PC-9 (cell line): ENCODE results near the gene TAS2R40. TPM values are rescaled to one million over a fixed set of nuclear protein-coding genes. Genes with fewer than 3 reads are reported as not detected.

Experiments
- BruUV-seq: library from RNA; stranded (reverse); fragments of 400-500 nt; replicated peaks from 2 replicates; lab custom pipeline; 2021; lab: Mats Ljungman, UMichigan
- CTCF ChIA-PET: fragments of 300-600 bp; sonication (Branson Sonifier 250); formaldehyde crosslinking; loops from one replicate; lab custom pipeline; 2022; ENCODE audit warnings: antibody characterized with exemption; lab: Charles Lee
- POLR2A ChIA-PET: fragments of 300-600 bp; sonication (Branson Sonifier 250); formaldehyde crosslinking; loops from one replicate; lab custom pipeline; 2022; ENCODE audit warnings: antibody characterized with exemption; ENCODE audit not compliant: unreplicated experiment; lab: Charles Lee
- DNase-seq, 2 experiments: peaks; one replicate each; pipeline versions ENCODE4 v3.0.0 to v3.0.0-alpha.2; 2015 to 2022; ENCODE audit warnings: mixed read lengths in 1 of 2
- H2AFZ ChIP-seq: fragments of 200-600 bp; sonication (generic); 2 replicates; pipeline ENCODE4 v1.8.1; 2017; ENCODE audit warnings: antibody characterized with exemption
- H3F3A ChIP-seq: fragments of 200-600 bp; sonication (generic); 2 replicates; pipeline ENCODE4 v1.8.1; 2017; ENCODE audit warnings: antibody characterized with exemption, mild to moderate bottlenecking, low read depth; ENCODE audit not compliant: insufficient read depth
- H3K27ac ChIP-seq: fragments of 200-600 bp; sonication (generic); 2 replicates; pipeline ENCODE4 v1.6.1; 2016; ENCODE audit warnings: mixed run types
- H3K27me3 ChIP-seq: fragments of 200-600 bp; sonication (generic); 2 replicates; pipeline ENCODE4 v1.6.1; 2016; ENCODE audit warnings: low read depth, mixed run types; ENCODE audit not compliant: insufficient read depth
- H3K36me3 ChIP-seq: fragments of 200-600 bp; sonication (generic); 2 replicates; pipeline ENCODE4 v1.6.1; 2016; ENCODE audit warnings: low read depth, mixed run types
- H3K4me1 ChIP-seq: fragments of 200-600 bp; sonication (generic); replicated peaks from 2 replicates; pipeline ENCODE4 v1.6.1; 2016; ENCODE audit warnings: mixed run types; ENCODE audit not compliant: insufficient read depth
- H3K4me2 ChIP-seq: fragments of 200-600 bp; sonication (generic); 2 replicates; pipeline ENCODE4 v1.6.1; 2017; ENCODE audit warnings: mixed run types
- H3K4me3 ChIP-seq: fragments of 200-600 bp; sonication (generic); 2 replicates; pipeline ENCODE4 v1.6.1; 2016; ENCODE audit warnings: mixed run types
- H3K79me2 ChIP-seq: fragments of 200-600 bp; sonication (generic); 2 replicates; pipeline ENCODE4 v1.6.1; 2017; ENCODE audit warnings: low read depth, mixed run types
- H3K9me2 ChIP-seq: fragments of 200-600 bp; sonication (generic); 2 replicates; pipeline ENCODE4 v1.8.1; 2017; ENCODE audit warnings: mild to moderate bottlenecking; ENCODE audit not compliant: insufficient read depth
- H3K9me3 ChIP-seq: fragments of 200-600 bp; sonication (generic); 2 replicates; pipeline ENCODE4 v1.8.1; 2016; ENCODE audit warnings: low read depth; ENCODE audit not compliant: insufficient read depth
- H4K20me1 ChIP-seq: fragments of 200-600 bp; sonication (generic); 2 replicates; pipeline ENCODE4 v1.8.1; 2017; ENCODE audit not compliant: insufficient read depth
- EZH2 ChIP-seq: fragments of 200-600 bp; sonication (generic); IDR thresholded peaks from 2 replicates; pipeline ENCODE4 v1.8.0; 2017; ENCODE audit warnings: antibody characterized with exemption, low read depth
- intact Hi-C: fragments of 100-400 bp; cut with micrococcal nuclease; formaldehyde crosslinking; loops from one replicate; pipeline ENCODE4 v1.10.0; 2022; ENCODE audit not compliant: unreplicated experiment
- total RNA-seq: library from RNA; stranded (reverse); gene quantifications from 2 replicates; pipeline ENCODE4 v1.2.3, GENCODE V29; 2021
- TF ChIP-seq, protein P1 (sequence below): fragments of 200-600 bp; sonication (generic); conservative IDR thresholded peaks from 2 replicates; pipeline ENCODE4 v1.6.1; 2017; ENCODE audit warnings: mixed run types, antibody characterized with exemption, mild to moderate bottlenecking, moderate library complexity

Gene TAS2R40
- total RNA-seq, 1 experiment from 2014 or later, result not detected

DNA sequence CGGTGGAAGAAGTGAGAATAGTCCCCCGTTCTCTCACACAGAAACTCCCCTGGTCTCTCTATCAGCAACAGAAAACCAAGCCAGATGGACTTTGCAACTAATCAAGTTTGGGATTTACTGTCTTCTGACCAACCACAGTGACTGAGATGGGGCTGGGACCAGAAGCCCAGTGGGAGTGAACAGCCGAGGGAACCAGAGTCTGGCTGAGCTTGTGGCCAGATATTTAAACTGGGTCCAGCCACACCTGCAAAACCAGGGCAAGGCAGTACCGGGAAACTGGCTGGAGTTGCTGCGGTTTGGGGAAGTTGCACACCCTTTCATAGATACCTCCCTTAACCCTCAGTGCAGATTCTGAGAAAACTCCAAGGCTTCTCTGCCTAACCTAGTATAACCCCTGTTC is 47.4 kb downstream of the TAS2R40 start:
- Histone ChIP-seq H3K79me2 (peaks cover 21% of the 10 kb centered on the region), H3F3A (peaks cover 32% of the 10 kb centered on the region), H3K9me2 (no peaks in the 10 kb centered on the region), H3K4me3 (no peak overlapping the region), H4K20me1 (no peaks in the 10 kb centered on the region), H3K9me3 (no peaks in the 10 kb centered on the region), H3K27ac (no peak overlapping the region), H3K4me2 (no peak overlapping the region), H3K36me3 (peaks cover 35% of the 10 kb centered on the region), H3K27me3 (no peaks in the 10 kb centered on the region), H2AFZ (no peak overlapping the region), H3K4me1 (peaks cover 14% of the 10 kb centered on the region)
- intact Hi-C loops, result no loop called here
- BruUV-seq, result no TSS peak
- ChIA-PET POLR2A (interaction anchor here (0.6 kb wide), 2 partner anchors 10 to 16 kb away, joined by 3 read pairs; no protein-coding TSS in a partner anchor), CTCF (interaction anchor here (0.5 kb wide), 1 partner anchor 22 kb away, joined by 4 read pairs; no protein-coding TSS in a partner anchor)
- TF ChIP-seq, protein P1, sequence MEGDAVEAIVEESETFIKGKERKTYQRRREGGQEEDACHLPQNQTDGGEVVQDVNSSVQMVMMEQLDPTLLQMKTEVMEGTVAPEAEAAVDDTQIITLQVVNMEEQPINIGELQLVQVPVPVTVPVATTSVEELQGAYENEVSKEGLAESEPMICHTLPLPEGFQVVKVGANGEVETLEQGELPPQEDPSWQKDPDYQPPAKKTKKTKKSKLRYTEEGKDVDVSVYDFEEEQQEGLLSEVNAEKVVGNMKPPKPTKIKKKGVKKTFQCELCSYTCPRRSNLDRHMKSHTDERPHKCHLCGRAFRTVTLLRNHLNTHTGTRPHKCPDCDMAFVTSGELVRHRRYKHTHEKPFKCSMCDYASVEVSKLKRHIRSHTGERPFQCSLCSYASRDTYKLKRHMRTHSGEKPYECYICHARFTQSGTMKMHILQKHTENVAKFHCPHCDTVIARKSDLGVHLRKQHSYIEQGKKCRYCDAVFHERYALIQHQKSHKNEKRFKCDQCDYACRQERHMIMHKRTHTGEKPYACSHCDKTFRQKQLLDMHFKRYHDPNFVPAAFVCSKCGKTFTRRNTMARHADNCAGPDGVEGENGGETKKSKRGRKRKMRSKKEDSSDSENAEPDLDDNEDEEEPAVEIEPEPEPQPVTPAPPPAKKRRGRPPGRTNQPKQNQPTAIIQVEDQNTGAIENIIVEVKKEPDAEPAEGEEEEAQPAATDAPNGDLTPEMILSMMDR, result no peak
- no peak for TF ChIP-seq EZH2
- no peak for DNase-seq

DNA sequence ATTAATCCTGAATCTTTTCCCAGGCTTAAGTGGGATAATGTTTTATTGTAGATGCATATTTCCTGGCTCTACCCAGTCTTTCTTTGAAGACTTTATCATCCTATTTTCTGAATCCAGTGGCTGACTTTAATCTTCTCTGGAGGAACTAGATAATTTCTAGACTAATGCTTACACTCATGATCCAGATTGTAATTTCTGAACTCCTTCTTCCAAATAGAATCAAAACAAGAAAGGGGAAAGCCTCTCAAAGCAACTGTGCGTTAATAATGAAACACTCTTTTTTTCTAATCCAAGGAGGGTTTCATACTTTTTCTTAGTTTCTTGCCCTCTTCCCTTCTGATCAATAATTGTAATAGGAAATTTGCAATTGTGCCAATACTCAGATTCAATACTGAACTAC is 49.4 kb downstream of the TAS2R40 start:
- Histone ChIP-seq H3K4me3 (no peak overlapping the region), H3K9me3 (no peaks in the 10 kb centered on the region), H3K36me3 (peaks cover 24% of the 10 kb centered on the region), H3K27me3 (no peaks in the 10 kb centered on the region), H4K20me1 (no peaks in the 10 kb centered on the region), H3F3A (peaks cover 22% of the 10 kb centered on the region), H3K79me2 (peaks cover 1% of the 10 kb centered on the region), H3K27ac (no peak overlapping the region), H3K4me1 (no peaks in the 10 kb centered on the region), H2AFZ (no peak overlapping the region), H3K9me2 (no peaks in the 10 kb centered on the region), H3K4me2 (no peak overlapping the region)
- DNase-seq, result no peak
- intact Hi-C loops, result no loop called here
- TF ChIP-seq, protein P1, result no peak
- no peak for TF ChIP-seq EZH2
- CTCF ChIA-PET, result interaction anchor here (0.6 kb wide), 1 partner anchor 31 kb away, joined by 4 read pairs; no protein-coding TSS in a partner anchor
- POLR2A ChIA-PET, result interaction anchor here (0.6 to 0.7 kb wide), 3 partner anchors 12 to 25 kb away, joined by 5 to 11 read pairs (median 11); no protein-coding TSS in a partner anchor
- BruUV-seq, result no TSS peak

Other genes starting within 250 kb of the TAS2R40 start
- gene OR9A2, start 194.9 kb upstream of the TAS2R40 start, total RNA-seq, result not detected in 2 replicates
- gene OR6V1, start 169.7 kb upstream of the TAS2R40 start, total RNA-seq, result not detected in 2 replicates
- not detected in 2 replicates for gene PIP, start 90.0 kb upstream of the TAS2R40 start, total RNA-seq
- not detected in 2 replicates for gene TAS2R39, start 38.6 kb upstream of the TAS2R40 start, total RNA-seq
- 239 and 244 TPM in 2 replicates for gene GSTK1, start 41.4 kb downstream of the TAS2R40 start, total RNA-seq
- 89.7 and 131 TPM in 2 replicates for gene TMEM139, start 62.9 kb downstream of the TAS2R40 start, total RNA-seq
- 52.7 and 67.2 TPM in 2 replicates for gene CASP2, start 66.3 kb downstream of the TAS2R40 start, total RNA-seq
- gene CLCN1, start 94.1 kb downstream of the TAS2R40 start, total RNA-seq, result 0.15 TPM in 1 of 2 replicates, not detected in the other
- gene FAM131B, start 140.7 kb downstream of the TAS2R40 start, total RNA-seq, result 0.65 and 0.80 TPM in 2 replicates
- gene ZYX, start 159.3 kb downstream of the TAS2R40 start, total RNA-seq, result 145 and 167 TPM in 2 replicates
- gene EPHA1, start 186.8 kb downstream of the TAS2R40 start, total RNA-seq, result 35.5 and 39.3 TPM in 2 replicates
- not detected in 2 replicates for gene TAS2R60, start 221.4 kb downstream of the TAS2R40 start, total RNA-seq